Activated T-cell treated with anti-CD3 and anti-CD28 coated beads, Interleukin-2, amount 50 U/mL, for 1 hour (primary cell): Measurements from ENCODE around the gene SCAP.

Experiments used
- DNase-seq: peaks from one replicate; pipeline ENCODE4 v3.0.0-alpha.2; 2020

The SCAP gene

DNA sequence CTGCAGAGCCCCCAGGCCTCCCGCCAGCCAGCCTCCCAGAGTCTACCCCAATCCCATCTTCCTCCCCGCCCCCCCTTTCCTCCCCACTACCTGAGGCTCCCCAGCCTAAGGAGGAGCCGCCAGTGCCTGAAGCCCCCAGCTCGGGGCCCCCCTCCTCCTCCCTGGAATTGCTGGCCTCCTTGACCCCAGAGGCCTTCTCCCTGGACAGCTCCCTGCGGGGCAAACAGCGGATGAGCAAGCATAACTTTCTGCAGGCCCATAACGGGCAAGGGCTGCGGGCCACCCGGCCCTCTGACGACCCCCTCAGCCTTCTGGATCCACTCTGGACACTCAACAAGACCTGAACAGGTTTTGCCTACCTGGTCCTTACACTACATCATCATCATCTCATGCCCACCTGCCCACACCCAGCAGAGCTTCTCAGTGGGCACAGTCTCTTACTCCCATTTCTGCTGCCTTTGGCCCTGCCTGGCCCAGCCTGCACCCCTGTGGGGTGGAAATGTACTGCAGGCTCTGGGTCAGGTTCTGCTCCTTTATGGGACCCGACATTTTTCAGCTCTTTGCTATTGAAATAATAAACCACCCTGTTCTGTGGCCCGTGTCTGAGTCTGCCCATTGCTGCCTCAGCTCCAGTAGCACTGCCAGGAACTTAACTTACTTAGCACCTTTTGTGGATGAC is 62.8 kb downstream of the SCAP start:
- no peak for DNase-seq

DNA sequence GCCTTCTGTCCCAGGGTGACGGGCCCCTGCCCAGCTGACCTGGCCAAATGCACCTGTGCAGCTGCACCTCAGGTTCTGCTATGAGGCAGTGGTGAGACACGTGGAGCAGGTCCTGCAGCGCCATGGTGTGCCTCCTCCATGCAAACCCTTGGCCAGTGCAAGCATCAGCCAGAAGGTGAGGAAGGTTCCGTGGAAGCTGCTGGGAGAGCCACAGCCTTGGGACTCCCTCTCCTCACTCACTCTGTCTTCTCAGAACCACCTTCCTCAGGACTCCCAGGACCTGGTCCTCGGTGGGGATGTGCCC is 63.3 kb downstream of the SCAP start:
- no peak for DNase-seq

DNA sequence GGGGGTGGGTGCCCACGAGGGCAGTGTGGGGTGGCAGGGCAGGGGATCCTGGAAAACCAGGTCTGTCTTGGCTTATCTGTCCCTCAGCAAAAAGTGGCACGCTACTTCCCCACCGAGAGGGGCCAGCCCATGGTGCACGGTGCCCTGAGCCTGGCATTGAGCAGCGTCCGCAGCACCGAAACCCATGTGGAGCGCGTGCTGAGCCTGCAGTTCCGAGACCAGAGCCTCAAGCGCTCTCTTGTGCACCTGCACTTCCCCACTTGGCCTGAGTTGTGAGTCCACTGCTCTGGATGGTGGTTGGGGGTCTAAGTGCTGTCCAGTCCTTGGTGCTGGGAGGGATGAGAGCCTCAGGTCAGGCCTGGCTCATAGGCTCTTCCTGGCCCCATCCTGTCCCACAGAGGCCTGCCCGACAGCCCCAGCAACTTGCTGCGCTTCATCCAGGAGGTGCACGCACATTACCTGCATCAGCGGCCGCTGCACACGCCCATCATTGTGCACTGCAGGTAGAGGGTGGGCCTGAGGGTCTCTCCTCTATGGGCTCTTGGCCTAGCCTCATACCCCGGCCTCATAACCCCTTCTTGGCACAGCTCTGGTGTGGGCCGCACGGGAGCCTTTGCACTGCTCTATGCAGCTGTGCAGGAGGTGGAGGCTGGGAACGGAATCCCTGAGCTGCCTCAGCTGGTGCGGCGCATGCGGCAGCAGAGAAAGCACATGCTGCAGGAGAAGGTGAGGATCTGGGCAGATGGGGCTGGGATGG is 63.9 kb downstream of the SCAP start:
- DNase-seq, result no peak

DNA sequence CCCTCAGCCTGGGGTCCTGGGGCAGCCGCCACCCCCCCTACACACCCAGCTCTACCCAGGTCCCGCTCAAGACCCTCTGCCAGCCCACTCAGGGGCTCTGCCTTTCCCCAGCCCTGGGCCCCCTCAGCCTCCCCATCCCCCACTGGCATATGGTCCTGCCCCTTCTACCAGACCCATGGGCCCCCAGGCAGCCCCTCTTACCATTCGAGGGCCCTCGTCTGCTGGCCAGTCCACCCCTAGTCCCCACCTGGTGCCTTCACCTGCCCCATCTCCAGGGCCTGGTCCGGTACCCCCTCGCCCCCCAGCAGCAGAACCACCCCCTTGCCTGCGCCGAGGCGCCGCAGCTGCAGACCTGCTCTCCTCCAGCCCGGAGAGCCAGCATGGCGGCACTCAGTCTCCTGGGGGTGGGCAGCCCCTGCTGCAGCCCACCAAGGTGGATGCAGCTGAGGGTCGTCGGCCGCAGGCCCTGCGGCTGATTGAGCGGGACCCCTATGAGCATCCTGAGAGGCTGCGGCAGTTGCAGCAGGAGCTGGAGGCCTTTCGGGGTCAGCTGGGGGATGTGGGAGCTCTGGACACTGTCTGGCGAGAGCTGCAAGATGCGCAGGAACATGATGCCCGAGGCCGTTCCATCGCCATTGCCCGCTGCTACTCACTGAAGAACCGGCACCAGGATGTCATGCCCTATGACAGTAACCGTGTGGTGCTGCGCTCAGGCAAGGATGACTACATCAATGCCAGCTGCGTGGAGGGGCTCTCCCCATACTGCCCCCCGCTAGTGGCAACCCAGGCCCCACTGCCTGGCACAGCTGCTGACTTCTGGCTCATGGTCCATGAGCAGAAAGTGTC is 64.7 kb downstream of the SCAP start:
- DNase-seq, result no peak

DNA sequence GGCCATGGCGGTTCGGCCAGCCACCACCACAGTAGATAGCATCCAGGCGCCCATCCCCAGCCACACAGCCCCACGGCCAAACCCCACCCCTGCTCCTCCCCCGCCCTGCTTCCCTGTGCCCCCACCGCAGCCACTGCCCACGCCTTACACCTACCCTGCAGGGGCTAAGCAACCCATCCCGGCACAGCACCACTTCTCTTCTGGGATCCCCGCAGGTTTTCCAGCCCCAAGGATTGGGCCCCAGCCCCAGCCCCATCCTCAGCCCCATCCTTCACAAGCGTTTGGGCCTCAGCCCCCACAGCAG is 65.4 kb downstream of the SCAP start:
- DNase-seq, result no peak

DNA sequence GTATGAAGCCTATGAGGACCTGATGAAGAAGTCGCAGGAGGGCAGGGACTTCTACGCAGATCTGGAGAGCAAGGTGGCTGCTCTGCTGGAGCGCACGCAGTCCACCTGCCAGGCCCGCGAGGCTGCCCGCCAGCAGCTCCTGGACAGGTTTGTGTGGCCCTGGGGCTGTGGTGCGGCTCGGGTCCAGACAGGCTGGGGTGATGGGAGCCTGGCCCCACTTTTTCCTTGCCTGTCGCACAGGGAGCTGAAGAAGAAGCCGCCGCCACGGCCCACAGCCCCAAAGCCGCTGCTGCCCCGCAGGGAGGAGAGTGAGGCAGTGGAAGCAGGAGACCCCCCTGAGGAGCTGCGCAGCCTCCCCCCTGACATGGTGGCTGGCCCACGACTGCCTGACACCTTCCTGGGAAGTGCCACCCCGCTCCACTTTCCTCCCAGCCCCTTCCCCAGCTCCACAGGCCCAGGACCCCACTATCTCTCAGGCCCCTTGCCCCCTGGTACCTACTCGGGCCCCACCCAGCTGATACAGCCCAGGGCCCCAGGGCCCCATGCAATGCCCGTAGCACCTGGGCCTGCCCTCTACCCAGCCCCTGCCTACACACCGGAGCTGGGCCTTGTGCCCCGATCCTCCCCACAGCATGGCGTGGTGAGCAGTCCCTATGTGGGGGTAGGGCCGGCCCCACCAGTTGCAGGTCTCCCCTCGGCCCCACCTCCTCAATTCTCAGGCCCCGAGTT is 65.9 kb downstream of the SCAP start:
- no peak for DNase-seq

DNA sequence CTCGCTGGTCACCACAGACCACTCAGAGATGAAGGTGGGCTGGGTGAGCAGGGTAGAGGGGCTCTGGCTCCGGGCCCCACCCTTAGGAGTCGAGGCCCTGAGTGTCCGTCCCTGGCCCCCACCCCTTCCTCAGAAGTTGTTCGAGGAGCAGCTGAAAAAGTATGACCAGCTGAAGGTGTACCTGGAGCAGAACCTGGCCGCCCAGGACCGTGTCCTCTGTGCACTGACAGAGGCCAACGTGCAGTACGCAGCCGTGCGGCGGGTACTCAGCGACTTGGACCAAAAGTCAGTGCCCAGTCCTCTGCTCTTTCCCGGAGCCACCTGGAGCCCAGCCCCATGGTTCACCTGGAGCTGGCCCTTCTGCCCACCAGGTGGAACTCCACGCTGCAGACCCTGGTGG is 66.5 kb downstream of the SCAP start:
- no peak for DNase-seq

DNA sequence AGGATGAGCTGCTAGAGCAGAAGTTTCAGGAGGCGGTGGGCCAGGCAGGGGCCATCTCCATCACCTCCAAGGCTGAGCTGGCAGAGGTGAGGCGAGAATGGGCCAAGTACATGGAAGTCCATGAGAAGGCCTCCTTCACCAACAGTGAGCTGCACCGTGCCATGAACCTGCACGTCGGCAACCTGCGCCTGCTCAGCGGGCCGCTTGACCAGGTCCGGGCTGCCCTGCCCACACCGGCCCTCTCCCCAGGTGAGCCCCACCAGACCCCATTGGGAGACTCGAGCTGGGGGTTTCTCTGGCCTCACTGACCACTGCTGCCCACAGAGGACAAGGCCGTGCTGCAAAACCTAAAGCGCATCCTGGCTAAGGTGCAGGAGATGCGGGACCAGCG is 66.9 kb downstream of the SCAP start:
- no peak for DNase-seq

DNA sequence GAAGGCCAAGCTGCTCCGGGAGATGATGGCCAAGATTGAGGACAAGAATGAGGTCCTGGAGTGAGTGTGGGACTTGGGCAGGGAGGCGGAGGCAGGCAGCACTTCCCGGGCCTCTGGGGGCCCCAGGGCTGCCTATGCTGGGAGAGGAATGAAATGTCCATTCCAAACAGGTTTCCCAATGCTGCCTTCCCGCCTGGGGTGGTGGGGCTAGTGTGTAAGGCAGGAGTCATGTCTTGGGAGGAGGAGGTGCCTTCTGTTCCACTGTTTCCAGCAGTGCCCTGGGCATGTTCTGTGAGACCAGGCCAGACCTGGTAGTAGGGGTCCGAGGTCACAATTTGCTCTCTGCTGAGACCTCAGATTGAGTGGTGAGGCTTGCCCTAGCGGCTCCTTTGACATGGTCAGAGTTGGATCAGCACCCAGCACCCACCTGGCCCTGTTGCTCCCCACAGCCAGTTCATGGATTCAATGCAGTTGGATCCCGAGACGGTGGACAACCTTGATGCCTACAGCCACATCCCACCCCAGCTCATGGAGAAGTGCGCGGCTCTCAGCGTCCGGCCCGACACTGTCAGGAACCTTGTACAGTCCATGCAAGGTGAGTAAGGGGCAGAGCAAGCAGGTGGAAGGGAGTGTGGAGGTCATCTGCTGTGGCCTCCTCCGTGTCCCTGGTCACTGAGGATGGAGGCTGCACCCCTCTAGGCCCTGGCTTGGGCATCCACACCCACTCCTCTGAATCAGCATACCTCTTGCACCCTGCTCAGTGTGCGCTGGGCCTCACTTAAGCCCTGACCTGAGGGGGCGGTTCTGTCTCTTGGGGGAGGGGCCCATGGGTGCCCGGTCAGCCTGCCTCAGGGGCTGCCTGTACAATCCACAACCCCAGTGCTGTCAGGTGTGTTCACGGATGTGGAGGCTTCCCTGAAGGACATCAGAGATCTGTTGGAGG is 67.6 kb downstream of the SCAP start:
- DNase-seq, result no peak

DNA sequence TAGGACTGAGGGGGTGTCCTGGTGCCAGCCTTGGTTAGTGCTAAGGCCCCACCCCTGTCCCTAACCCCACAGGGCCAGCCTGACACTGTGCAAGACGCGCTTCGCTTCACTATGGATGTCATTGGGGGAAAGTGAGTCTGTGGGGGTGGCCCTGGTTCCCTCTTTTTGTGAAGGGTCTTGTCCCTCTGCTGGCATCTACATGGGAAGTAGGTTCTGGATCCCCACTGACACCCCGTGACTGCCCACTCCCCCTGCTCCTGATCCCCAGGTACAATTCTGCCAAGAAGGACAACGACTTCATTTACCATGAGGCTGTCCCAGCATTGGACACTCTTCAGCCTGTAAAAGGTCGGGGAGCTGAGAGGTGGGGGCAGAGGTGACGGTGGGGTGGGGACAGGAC is 68.5 kb downstream of the SCAP start:
- DNase-seq, result no peak

DNA sequence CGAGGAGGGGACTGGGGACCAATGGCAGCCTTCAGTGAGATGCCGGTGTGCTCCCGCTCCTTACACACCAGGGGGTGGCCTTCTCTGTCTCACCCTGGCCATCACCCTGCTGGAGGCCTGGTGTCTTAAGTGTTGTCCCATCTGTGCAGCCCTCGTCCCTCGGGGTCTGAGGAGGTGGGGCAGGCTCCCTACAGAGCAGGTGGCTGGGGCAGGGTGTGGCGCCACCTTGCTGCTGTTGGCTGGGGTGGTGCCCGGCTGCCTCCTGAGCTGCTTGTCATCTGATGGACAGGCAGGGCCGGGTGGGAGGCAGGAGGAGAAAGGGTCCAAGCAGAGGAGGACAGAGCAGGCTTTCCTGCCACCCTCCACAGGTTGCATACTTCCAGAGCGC is 69.0 kb downstream of the SCAP start:
- DNase-seq, result no peak

DNA sequence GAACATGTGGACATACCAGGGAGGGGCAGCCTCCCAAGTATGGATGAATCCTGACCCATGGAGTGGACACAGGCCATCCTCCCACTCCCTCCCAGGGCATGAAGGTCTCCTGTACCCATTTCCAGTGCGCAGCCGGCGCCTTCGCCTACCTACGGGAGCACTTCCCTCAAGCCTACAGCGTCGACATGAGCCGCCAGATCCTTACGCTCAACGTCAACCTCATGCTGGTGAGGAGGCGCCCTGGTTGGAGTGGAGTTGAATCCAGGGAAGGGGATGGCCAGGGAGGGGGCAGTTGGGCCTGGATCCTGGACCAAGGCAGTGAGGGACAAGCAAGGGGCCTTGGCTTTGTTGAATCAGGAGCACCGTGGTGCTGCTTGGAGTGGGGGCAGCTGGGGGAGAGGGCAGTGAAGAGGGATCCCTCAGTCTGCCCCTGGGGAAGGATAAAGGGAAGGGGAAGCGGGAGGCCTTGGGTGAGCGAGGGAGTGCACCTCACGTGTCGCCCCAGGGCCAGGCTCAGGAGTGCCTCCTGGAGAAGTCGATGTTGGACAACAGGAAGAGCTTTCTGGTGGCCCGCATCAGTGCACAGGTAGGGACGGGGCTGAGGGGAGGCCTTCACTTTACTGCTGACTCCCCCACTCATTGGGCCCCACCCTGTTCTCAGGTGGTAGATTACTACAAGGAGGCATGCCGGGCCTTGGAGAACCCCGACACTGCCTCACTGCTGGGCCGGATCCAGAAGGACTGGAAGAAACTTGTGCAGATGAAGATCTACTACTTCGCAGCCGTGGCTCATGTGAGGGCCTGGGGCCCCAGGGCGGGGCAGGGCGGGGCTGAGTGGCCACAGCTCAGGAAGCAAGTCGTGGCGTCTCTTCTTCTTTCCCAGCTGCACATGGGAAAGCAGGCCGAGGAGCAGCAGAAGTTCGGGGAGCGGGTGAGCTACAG is 69.7 kb downstream of the SCAP start:
- DNase-seq, result no peak

DNA sequence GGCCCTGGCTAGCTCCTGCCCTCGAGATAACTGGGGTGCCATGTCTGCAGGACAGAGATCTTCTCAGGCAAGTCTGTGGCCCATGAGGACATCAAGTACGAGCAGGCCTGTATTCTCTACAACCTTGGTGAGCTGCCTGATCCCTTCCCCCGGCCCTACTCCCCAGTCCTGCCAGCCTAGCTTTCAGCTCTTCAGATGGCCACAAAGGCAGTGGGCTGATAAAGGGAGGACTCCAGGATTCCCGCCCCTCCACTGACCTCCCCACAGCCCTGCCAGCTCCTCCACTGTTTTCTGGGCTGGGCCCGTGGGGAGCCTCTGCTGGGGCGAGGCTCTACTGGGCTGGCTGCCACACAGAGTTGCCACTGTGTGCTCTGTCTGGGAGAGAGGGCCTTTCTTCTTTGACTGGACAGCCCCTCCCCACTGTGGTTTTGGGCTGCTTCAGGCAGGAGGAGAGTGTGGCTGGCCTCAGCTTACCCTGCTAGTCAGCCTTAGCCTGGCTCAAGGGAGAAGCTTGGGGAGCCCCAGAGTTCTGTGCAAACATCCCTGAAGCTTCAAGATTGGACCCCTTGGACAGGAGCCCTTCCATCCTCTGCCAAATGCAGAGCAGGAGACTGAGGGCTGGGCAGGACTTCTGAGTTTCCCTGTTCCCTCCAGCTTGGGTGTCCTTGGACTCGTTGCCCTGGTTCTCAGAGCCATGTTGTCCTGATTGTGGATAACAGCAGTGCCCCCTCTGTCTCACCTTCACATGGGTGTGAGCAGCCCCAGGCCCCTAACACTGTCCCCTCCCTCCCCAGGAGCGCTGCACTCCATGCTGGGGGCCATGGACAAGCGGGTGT is 70.6 kb downstream of the SCAP start:
- no peak for DNase-seq

DNA sequence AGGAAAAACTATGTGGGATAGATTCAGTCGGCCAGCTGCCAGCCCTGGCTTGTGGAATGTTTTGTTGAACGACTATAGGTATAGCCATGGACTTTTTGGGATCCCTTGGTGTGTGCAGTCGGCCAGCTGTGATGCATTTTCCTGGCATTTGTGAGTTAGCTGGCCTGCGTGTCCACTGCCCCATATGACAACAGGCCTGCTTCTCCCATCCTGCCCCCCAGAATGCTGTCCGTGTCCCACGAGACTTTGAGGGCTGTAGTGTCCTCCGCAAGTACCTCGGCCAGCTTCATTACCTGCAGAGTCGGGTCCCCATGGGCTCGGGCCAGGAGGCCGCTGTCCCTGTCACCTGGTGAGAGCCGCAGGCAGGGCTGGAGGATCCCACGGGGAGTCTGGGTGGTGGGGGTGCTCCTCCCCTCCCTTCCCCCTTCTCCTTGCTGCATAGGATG is 71.3 kb downstream of the SCAP start:
- DNase-seq, result no peak

DNA sequence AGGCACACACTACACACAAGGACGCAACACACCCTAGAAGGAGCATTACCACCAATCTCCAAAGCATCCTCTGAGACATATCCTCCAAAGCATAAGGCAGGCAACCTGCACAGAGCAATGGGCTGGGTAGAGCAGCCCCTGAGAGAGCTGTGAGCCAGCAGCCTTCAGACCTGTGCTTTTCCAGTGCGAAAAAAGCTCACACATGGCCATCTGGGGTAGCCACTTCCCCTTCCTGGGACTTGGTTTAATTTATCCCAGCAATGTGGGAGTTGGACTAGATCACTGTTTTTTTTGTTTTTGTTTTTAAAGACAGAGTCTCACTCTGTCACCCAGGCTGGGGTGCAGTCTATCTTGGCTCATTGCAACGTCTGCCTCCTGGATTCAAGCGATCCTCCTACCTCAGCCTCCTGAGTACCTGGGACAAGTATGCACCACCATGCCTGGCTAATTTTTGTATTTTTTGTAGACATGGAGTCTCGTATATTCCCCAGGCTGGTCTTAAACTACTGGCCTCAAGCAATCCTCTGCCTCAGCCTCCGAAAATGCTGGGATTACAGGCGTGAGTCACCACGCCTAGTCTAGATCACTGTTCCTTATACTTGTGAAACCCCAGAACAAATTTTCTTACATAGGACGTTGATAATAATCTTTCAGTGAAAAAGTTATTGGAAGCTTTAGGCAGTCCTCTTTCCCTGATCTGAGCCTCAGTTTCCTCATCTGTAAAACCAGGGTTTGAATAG is 76.0 kb downstream of the SCAP start:
- DNase-seq, result no peak

DNA sequence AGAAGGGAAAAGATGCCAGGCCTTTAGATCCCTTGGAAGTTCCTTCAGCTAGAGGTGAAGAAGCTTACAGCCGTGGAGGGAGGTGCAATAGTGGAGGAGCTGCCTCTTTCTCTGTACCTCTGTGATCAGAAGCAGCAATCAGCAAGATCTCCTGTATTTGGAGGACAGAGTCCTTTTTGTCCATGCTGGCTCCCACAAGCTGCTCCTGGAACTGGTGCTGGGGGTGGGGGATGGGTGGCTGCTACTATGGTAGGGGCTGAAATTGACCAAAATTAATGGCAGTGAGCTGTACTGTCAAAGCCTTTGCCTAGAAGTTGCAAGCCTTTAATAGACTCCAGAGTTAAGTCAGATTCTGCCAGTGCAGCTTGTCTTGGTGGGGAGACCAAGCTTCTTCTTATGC is 76.7 kb downstream of the SCAP start:
- no peak for DNase-seq

DNA sequence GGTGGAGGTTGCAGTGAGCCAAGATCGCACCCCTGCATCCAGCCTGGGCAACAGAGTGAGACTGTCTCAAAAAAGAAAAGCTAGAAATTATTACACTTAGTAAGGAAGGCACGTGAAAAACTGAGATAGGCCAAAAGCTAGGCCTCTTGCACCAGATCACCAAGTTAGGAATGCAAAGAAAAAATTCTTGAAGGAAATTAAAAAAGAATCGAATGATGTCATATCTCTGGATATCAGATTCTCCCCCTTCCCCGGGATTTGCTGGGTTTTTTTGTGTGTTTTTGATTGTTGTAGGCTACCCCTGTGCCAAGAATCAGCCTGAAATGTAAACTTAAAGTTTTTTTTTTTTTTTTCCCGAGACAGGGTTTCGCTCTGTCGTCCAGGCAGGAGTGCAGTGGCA is 77.5 kb downstream of the SCAP start:
- no peak for DNase-seq

DNA sequence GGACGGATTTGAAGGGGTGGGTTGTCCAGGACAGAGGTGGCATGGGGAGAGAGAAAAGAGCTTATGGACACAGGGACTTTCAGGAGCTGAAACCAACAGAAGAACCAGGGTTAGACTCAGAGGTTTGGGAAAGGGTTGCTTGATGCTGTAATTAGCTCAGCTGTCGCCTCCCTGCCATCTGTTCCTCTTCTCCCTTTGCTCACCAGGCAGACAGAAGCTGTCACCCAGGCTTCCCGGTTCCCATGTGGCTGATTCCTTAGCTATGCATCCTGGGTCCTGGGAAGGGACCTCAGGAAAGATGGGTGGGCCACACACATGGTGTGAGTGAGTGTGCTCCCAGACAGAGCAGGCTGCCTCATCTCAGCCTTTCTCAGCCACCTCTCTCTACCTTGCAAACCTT is 80.9 kb downstream of the SCAP start:
- DNase-seq, result no peak

DNA sequence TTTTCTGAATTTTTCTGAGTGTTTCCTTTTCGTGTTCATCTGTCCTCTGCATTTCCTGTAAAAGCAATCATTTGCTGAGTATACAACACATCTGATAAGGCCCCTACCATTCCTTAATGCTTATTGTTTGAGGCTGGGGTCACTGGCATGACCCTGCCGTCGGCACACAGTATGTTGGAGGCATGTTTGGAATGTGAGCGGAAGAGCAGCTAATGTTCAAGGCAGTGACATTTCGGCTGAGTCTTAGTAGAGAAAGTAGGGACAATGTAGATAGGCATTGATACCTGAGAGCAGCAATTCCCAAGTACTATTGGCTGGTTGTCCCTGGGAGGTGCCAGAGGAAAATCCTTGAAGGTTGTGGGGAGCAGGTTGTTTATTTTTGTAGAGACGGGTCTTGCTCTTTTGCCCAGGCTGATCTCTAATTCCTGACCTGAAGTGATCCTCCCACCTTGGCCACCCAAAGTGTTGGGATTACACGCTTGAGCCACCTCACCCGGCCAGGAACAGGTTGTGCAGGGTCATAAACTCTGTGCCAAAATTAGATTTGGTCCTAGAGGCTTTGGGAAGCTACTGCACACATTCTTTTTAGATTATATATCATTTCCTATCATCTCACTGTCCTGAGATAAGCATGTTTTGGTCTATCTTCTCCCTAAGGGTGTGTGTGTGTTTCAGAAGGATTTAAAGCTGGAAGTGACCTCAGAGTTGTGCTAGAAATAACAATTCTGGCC is 81.4 kb downstream of the SCAP start:
- no peak for DNase-seq
